HepG2 (cell line): Measurements from ENCODE around the gene FOSL2. TPM values are rescaled to one million over a fixed set of nuclear protein-coding genes. Genes with fewer than 3 reads are reported as not detected.

Source experiments
- ATAC-seq: fragments of 200-7000 bp; cut with Tn5 transposase; 3 replicates; pipeline ENCODE4 v1.9.1; 2020; ENCODE audit warnings: mild to moderate bottlenecking, moderate library complexity
- BruUV-seq: library from RNA; stranded (reverse); fragments of 400-500 nt; replicated peaks from 2 replicates; lab custom pipeline; 2021; lab: Mats Ljungman, UMichigan
- CTCF ChIA-PET: fragments of 300-600 bp; formaldehyde crosslinking; extraction: SDS; loops from one replicate; lab custom pipeline; 2021; ENCODE audit warnings: low total read pairs, inconsistent platforms, low intra/inter-chr PET ratio; lab: Yijun Ruan, JAX
- POLR2A ChIA-PET: fragments of 350-600 bp; sonication (Branson Sonifier 250); formaldehyde crosslinking; loops from one replicate; lab custom pipeline; 2020; ENCODE audit warnings: antibody characterized with exemption, inconsistent platforms; lab: Yijun Ruan, JAX
- DNase-seq: peaks from one replicate; pipeline ENCODE4 v3.0.0-alpha.2; 2015; ENCODE audit warnings: low spot score
- FAIRE-seq: peaks from 3 replicates; lab custom pipeline; 2011; peaks lifted over from hg19 to GRCh38; lab: Jason Lieb, UNC
- H2AFZ ChIP-seq: one replicate; pipeline ENCODE4 v1.6.1; 2011; ENCODE audit warnings: low read length, inconsistent platforms
- H3K27ac ChIP-seq: fragments of 300-600 bp; 3 replicates; pipeline ENCODE4 v1.8.0; 2011; ENCODE audit warnings: mixed run types, mild to moderate bottlenecking, mixed read lengths, low read length, inconsistent platforms; ENCODE audit not compliant: insufficient read depth; ENCODE audit errors: extremely low read length
- H3K27me3 ChIP-seq, 2 experiments: fragments of 200-600 bp in 1 of 2; 2 replicates in 1 of 2; 3 replicates in 1 of 2; pipeline versions ENCODE4 v1.6.0 to v1.8.0; 2011; ENCODE audit warnings: low read length in 2 of 2, mild to moderate bottlenecking in 2 of 2, moderate library complexity in 2 of 2, inconsistent platforms in 1 of 2; ENCODE audit not compliant: insufficient read depth in 2 of 2, control insufficient read depth in 1 of 2
- H3K36me3 ChIP-seq, 2 experiments: fragments of 200-600 bp in 1 of 2; replicated peaks in 1 of 2; 2 replicates in 1 of 2; 3 replicates in 1 of 2; pipeline versions ENCODE4 v1.5.1 to v1.8.0; 2011; ENCODE audit warnings: low read length in 2 of 2, inconsistent platforms in 1 of 2; ENCODE audit not compliant: insufficient read depth in 2 of 2, control insufficient read depth in 1 of 2
- H3K4me1 ChIP-seq: 2 replicates; pipeline ENCODE4 v1.5.1; 2012; ENCODE audit warnings: low read length, inconsistent platforms; ENCODE audit not compliant: insufficient read depth
- H3K4me2 ChIP-seq: 2 replicates; pipeline ENCODE4 v1.6.0; 2011; ENCODE audit warnings: low read depth, low read length, inconsistent platforms
- H3K4me3 ChIP-seq, 3 experiments: fragments of 200-600 bp in 1 of 3; sonication (generic), shearing (Covaris generic) in 1 of 3; replicated peaks in 1 of 3; 2 replicates each; pipeline ENCODE4 v1.5.1; 2011 to 2016; ENCODE audit warnings: low read length in 3 of 3, inconsistent platforms in 2 of 3, low read depth in 2 of 3, mild to moderate bottlenecking in 2 of 3, control low read depth in 1 of 3, mixed read lengths in 1 of 3; ENCODE audit not compliant: insufficient read depth in 1 of 3
- H3K79me2 ChIP-seq: one replicate; pipeline ENCODE4 v1.6.1; 2011; ENCODE audit warnings: low read length, inconsistent platforms; ENCODE audit not compliant: insufficient read depth
- H3K9ac ChIP-seq: 2 replicates; pipeline ENCODE4 v1.6.0; 2011; ENCODE audit warnings: mild to moderate bottlenecking, low read depth, low read length, inconsistent platforms; ENCODE audit not compliant: insufficient read depth
- H3K9me3 ChIP-seq: 2 replicates; pipeline ENCODE4 v1.5.1; 2012; ENCODE audit warnings: mild to moderate bottlenecking, low read length
- H4K20me1 ChIP-seq: 2 replicates; pipeline ENCODE4 v1.6.0; 2011; ENCODE audit warnings: inconsistent platforms, mild to moderate bottlenecking, low read length, moderate library complexity; ENCODE audit not compliant: insufficient read depth
- KDM6A ChIP-seq: IDR thresholded peaks from 2 replicates; pipeline ENCODE4 v1.6.1; 2016; ENCODE audit warnings: low read depth
- RFX5 ChIP-seq: IDR thresholded peaks from 2 replicates; pipeline ENCODE4 v1.6.1; 2011; ENCODE audit warnings: low read depth, low read length, improper control_type of control experiment
- ZFP41 ChIP-seq: sonication (generic); formaldehyde crosslinking; IDR thresholded peaks from 2 replicates; pipeline ENCODE4 v1.4.0; 2020; ENCODE audit warnings: mild to moderate bottlenecking, missing genetic modification reagents, borderline replicate concordance
- ZFP90 ChIP-seq: sonication (generic); formaldehyde crosslinking; IDR thresholded peaks from 2 replicates; pipeline ENCODE4 v1.8.0; 2022; ENCODE audit warnings: missing genetic modification reagents, mild to moderate bottlenecking, inconsistent platforms, borderline replicate concordance
- ZNF260 ChIP-seq: sonication (generic); formaldehyde crosslinking; IDR thresholded peaks from 2 replicates; pipeline ENCODE4 v1.4.0; 2020; ENCODE audit warnings: missing genetic modification reagents, low read depth, mild to moderate bottlenecking, borderline replicate concordance
- ZNF446 ChIP-seq: sonication (generic); formaldehyde crosslinking; IDR thresholded peaks from 2 replicates; pipeline ENCODE4 v1.5.0; 2020; ENCODE audit warnings: mild to moderate bottlenecking, missing genetic modification reagents
- ZNF546 ChIP-seq: sonication (generic); formaldehyde crosslinking; conservative IDR thresholded peaks from 2 replicates; pipeline ENCODE4 v1.8.1; 2023; ENCODE audit warnings: mild to moderate bottlenecking, missing genetic modification reagents
- ZNF577 ChIP-seq: sonication (generic); formaldehyde crosslinking; IDR thresholded peaks from 2 replicates; pipeline ENCODE4 v1.4.0; 2020; ENCODE audit warnings: mild to moderate bottlenecking, low read depth, missing genetic modification reagents, borderline replicate concordance
- ZNF720 ChIP-seq: sonication (generic); formaldehyde crosslinking; IDR thresholded peaks from 2 replicates; pipeline ENCODE4 v1.4.0; 2020; ENCODE audit warnings: missing genetic modification reagents
- ZNF788 ChIP-seq: sonication (generic); formaldehyde crosslinking; IDR thresholded peaks from 2 replicates; pipeline ENCODE4 v1.5.0; 2020; ENCODE audit warnings: mild to moderate bottlenecking, missing genetic modification reagents, borderline replicate concordance
- ZSCAN22 ChIP-seq: sonication (generic); formaldehyde crosslinking; IDR thresholded peaks from 2 replicates; pipeline ENCODE4 v1.4.0; 2020; ENCODE audit warnings: mild to moderate bottlenecking, missing genetic modification reagents
- WGBS: methylation state at CpG from one replicate; pipeline ENCODE4 v1.1.6; 2017; ENCODE audit warnings: low lambda C conversion rate; 5-methylcytosine and 5-hydroxymethylcytosine counted together
- in situ Hi-C: cut with HindIII; loops from 2 replicates; pipeline ENCODE4 v1.10.0; 2017; ENCODE audit warnings: low pct_unique_long_range_greater_than_20kb; ENCODE audit not compliant: extremely low pct_ligation_motif_present
- intact Hi-C: fragments of 100-400 bp; cut with micrococcal nuclease; formaldehyde crosslinking; loops from one replicate; pipeline ENCODE4 v1.10.0; 2022; ENCODE audit not compliant: unreplicated experiment
- polyA plus RNA-seq, 8 experiments: library from polyadenylated mRNA; depleted of rRNA in 3 of 8; stranded (reverse) in 7 of 8; unstranded in 1 of 8; fragments of >200 nt; fragmentation: Illumina TruSeq in 4 of 8; extraction: Trizol in 4 of 8; gene quantifications; 2 replicates each; pipeline versions ENCODE4 v1.2.1 to v1.2.3, GENCODE V29; 2011 to 2016; ENCODE audit warnings: low read depth in 4 of 8, missing spikeins in 1 of 8, mixed read lengths in 1 of 8; ENCODE audit not compliant: insufficient read depth in 1 of 8
- total RNA-seq, 5 experiments: library from RNA; depleted of rRNA; stranded (reverse); fragments of >200 nt; fragmentation: Illumina TruSeq; extraction: Trizol; gene quantifications; 2 replicates each; pipeline ENCODE4 v1.2.3, GENCODE V29; 2016; ENCODE audit warnings: low read depth in 1 of 5
- TF ChIP-seq, protein P1 (sequence below): sonication (generic); formaldehyde crosslinking; IDR thresholded peaks from 2 replicates; pipeline ENCODE4 v1.5.0; 2020; ENCODE audit warnings: missing genetic modification reagents, mild to moderate bottlenecking, borderline replicate concordance
- TF ChIP-seq, protein P2 (sequence below): sonication (generic); formaldehyde crosslinking; IDR thresholded peaks from 2 replicates; pipeline ENCODE4 v1.4.0; 2020; ENCODE audit warnings: missing genetic modification reagents
- TF ChIP-seq, protein P3 (sequence below): sonication (generic); formaldehyde crosslinking; IDR thresholded peaks from 2 replicates; pipeline ENCODE4 v1.5.0; 2020; ENCODE audit warnings: mild to moderate bottlenecking, missing genetic modification reagents

FOSL2 gene
- total and polyA plus RNA-seq, 2 of the 13 experiments (the other 11 are each of a cell fraction or from before 2014, with no cell fraction given): 3.4 to 18.1 TPM

GRCh38 chr2:28345619-28346018 is 47.0 kb upstream of the FOSL2 start:
- H3K4me2 ChIP-seq: no peak overlapping the region
- H3K27me3 ChIP-seq: peaks cover 6 to 15% of the 10 kb centered on the region in 2 experiments; a peak in 4 of 5 replicates
- intact Hi-C loops (no loop called here), in situ Hi-C loops (no loop called here)
- ChIA-PET POLR2A (interaction anchor here (0.5 to 0.8 kb wide), 2 partner anchors 16 to 51 kb away, joined by 3 to 5 read pairs; no protein-coding TSS in a partner anchor), CTCF (no interaction called here)
- peaks cover 34% of the 10 kb centered on the region for H3K4me1 ChIP-seq
- no peaks in the 10 kb centered on the region for H4K20me1 ChIP-seq
- ATAC-seq (no peak), DNase-seq (no peak), FAIRE-seq (no peak)
- WGBS: 53% methylated on average over 8 of the region's 8 CpGs
- H3K9me3 ChIP-seq: no peaks in the 10 kb centered on the region
- no TSS peak for BruUV-seq
- H3K36me3 ChIP-seq: no peaks in the 10 kb centered on the region
- no peak overlapping the region for H2AFZ ChIP-seq
- TF ChIP-seq ZNF577: no peak
- no peak for TF ChIP-seq ZSCAN22
- no peak overlapping the region for H3K9ac ChIP-seq
- H3K4me3 ChIP-seq: no peak overlapping the region
- H3K27ac ChIP-seq: no peak overlapping the region
- H3K79me2 ChIP-seq: no peaks in the 10 kb centered on the region

GRCh38 chr2:28346587-28346986 is 46.1 kb upstream of the FOSL2 start:
- Histone ChIP-seq H3K79me2 (no peaks in the 10 kb centered on the region), H3K27me3 (peaks cover 8 to 22% of the 10 kb centered on the region in 2 experiments; a peak in 4 of 5 replicates), H3K9me3 (no peaks in the 10 kb centered on the region), H3K4me1 (peaks cover 26% of the 10 kb centered on the region), H3K9ac (no peak overlapping the region), H2AFZ (no peak overlapping the region), H3K36me3 (no peaks in the 10 kb centered on the region), H3K27ac (no peak overlapping the region), H3K4me3 (no peak overlapping the region), H3K4me2 (no peak overlapping the region), H4K20me1 (no peaks in the 10 kb centered on the region)
- FAIRE-seq (no peak), ATAC-seq (peak; percentile 12), DNase-seq (no peak)
- 27% methylated on average over 5 of the region's 6 CpGs for WGBS
- POLR2A ChIA-PET: no interaction called here
- no TSS peak for BruUV-seq
- CTCF ChIA-PET: no interaction called here
- intact Hi-C loops (no loop called here), in situ Hi-C loops (no loop called here)
- TF ChIP-seq ZNF446 (no peak), ZFP41 (CRISPR knock-in tag) (no peak), ZNF546 (CRISPR knock-in tag) (no peak), ZNF260 (CRISPR knock-in tag) (no peak), KDM6A (no peak), ZNF720 (CRISPR knock-in tag) (no peak), ZNF788 (CRISPR knock-in tag) (no peak), ZFP90 (no peak), RFX5 (no peak)
- TF ChIP-seq, protein P1, sequence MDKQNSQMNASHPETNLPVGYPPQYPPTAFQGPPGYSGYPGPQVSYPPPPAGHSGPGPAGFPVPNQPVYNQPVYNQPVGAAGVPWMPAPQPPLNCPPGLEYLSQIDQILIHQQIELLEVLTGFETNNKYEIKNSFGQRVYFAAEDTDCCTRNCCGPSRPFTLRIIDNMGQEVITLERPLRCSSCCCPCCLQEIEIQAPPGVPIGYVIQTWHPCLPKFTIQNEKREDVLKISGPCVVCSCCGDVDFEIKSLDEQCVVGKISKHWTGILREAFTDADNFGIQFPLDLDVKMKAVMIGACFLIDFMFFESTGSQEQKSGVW: no peak
- TF ChIP-seq, protein P2, sequence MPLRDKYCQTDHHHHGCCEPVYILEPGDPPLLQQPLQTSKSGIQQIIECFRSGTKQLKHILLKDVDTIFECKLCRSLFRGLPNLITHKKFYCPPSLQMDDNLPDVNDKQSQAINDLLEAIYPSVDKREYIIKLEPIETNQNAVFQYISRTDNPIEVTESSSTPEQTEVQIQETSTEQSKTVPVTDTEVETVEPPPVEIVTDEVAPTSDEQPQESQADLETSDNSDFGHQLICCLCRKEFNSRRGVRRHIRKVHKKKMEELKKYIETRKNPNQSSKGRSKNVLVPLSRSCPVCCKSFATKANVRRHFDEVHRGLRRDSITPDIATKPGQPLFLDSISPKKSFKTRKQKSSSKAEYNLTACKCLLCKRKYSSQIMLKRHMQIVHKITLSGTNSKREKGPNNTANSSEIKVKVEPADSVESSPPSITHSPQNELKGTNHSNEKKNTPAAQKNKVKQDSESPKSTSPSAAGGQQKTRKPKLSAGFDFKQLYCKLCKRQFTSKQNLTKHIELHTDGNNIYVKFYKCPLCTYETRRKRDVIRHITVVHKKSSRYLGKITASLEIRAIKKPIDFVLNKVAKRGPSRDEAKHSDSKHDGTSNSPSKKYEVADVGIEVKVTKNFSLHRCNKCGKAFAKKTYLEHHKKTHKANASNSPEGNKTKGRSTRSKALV: no peak
- TF ChIP-seq, protein P3, sequence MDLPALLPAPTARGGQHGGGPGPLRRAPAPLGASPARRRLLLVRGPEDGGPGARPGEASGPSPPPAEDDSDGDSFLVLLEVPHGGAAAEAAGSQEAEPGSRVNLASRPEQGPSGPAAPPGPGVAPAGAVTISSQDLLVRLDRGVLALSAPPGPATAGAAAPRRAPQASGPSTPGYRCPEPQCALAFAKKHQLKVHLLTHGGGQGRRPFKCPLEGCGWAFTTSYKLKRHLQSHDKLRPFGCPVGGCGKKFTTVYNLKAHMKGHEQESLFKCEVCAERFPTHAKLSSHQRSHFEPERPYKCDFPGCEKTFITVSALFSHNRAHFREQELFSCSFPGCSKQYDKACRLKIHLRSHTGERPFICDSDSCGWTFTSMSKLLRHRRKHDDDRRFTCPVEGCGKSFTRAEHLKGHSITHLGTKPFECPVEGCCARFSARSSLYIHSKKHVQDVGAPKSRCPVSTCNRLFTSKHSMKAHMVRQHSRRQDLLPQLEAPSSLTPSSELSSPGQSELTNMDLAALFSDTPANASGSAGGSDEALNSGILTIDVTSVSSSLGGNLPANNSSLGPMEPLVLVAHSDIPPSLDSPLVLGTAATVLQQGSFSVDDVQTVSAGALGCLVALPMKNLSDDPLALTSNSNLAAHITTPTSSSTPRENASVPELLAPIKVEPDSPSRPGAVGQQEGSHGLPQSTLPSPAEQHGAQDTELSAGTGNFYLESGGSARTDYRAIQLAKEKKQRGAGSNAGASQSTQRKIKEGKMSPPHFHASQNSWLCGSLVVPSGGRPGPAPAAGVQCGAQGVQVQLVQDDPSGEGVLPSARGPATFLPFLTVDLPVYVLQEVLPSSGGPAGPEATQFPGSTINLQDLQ (CRISPR knock-in tag): no peak
